ENCODE measurements around the gene PTPRM. TPM values are rescaled to one million over a fixed set of nuclear protein-coding genes. Genes with fewer than 3 reads are reported as not detected.

The PTPRM gene
- total RNA-seq, 1 experiment from 2014 or later: 1.6 TPM

- H3K9me3 ChIP-seq (ENCODE audit: control insufficient read depth, insufficient read depth, low read depth, low read length): no peaks in the 10 kb centered on the region
- in situ Hi-C loops (cut with HindIII; ENCODE audit: low pct_unique_long_range_greater_than_20kb, low sequenced_read_pairs): no loop called here
- no TSS peak for BruUV-seq (replicated peaks)
- no peak overlapping the region for H3K4me3 ChIP-seq (ENCODE audit: low read depth in 2 of 2, low read length in 2 of 2)
- ChIA-PET CTCF (no interaction called here), POLR2A (no interaction called here)
- H3K4me1 ChIP-seq (ENCODE audit: control insufficient read depth, insufficient read depth, low read length): no peaks in the 10 kb centered on the region
- no peak overlapping the region for H3K27ac ChIP-seq (ENCODE audit: low read length)
- TF ChIP-seq REST (IDR thresholded peaks at IDR 0.05; ENCODE audit: insufficient read depth in 1 of 2, low read depth in 2 of 2, low read length in 1 of 2) (no peak), SIN3A (IDR thresholded peaks at IDR 0.05; ENCODE audit: borderline replicate concordance, insufficient read depth, low read depth, low read length) (no peak)
- TF ChIP-seq, protein P1, sequence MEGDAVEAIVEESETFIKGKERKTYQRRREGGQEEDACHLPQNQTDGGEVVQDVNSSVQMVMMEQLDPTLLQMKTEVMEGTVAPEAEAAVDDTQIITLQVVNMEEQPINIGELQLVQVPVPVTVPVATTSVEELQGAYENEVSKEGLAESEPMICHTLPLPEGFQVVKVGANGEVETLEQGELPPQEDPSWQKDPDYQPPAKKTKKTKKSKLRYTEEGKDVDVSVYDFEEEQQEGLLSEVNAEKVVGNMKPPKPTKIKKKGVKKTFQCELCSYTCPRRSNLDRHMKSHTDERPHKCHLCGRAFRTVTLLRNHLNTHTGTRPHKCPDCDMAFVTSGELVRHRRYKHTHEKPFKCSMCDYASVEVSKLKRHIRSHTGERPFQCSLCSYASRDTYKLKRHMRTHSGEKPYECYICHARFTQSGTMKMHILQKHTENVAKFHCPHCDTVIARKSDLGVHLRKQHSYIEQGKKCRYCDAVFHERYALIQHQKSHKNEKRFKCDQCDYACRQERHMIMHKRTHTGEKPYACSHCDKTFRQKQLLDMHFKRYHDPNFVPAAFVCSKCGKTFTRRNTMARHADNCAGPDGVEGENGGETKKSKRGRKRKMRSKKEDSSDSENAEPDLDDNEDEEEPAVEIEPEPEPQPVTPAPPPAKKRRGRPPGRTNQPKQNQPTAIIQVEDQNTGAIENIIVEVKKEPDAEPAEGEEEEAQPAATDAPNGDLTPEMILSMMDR (IDR thresholded peaks at IDR 0.05): no peak
- H3K27me3 ChIP-seq (ENCODE audit: control insufficient read depth, insufficient read depth, low read length): no peaks in the 10 kb centered on the region
- intact Hi-C loops (cut with micrococcal nuclease; ENCODE audit: unreplicated experiment): no loop called here
- ATAC-seq (no peak), DNase-seq (ENCODE audit: low read depth, low spot score) (no peak)
- H3K36me3 ChIP-seq (ENCODE audit: control insufficient read depth, insufficient read depth, low read length): no peaks in the 10 kb centered on the region
Observed at GRCh38 chr18:7805096-7805495, 238.0 kb downstream of the PTPRM start.

GRCh38 chr18:7805880-7806279 is 238.8 kb downstream of the PTPRM start:
- H3K4me3 ChIP-seq (ENCODE audit: low read depth in 2 of 2, low read length in 2 of 2): no peak overlapping the region
- DNase-seq (ENCODE audit: low read depth, low spot score) (no peak), ATAC-seq (no peak)
- BruUV-seq (replicated peaks): no TSS peak
- no peaks in the 10 kb centered on the region for H3K27me3 ChIP-seq (ENCODE audit: control insufficient read depth, insufficient read depth, low read length)
- no peak overlapping the region for H3K27ac ChIP-seq (ENCODE audit: low read length)
- in situ Hi-C loops (cut with HindIII; ENCODE audit: low pct_unique_long_range_greater_than_20kb, low sequenced_read_pairs) (no loop called here), intact Hi-C loops (cut with micrococcal nuclease; ENCODE audit: unreplicated experiment) (no loop called here)
- CTCF ChIA-PET: no interaction called here
- no peaks in the 10 kb centered on the region for H3K4me1 ChIP-seq (ENCODE audit: control insufficient read depth, insufficient read depth, low read length)
- POLR2A ChIA-PET: no interaction called here
- H3K36me3 ChIP-seq (ENCODE audit: control insufficient read depth, insufficient read depth, low read length): no peaks in the 10 kb centered on the region
- H3K9me3 ChIP-seq (ENCODE audit: control insufficient read depth, insufficient read depth, low read depth, low read length): no peaks in the 10 kb centered on the region
- TF ChIP-seq REST (IDR thresholded peaks at IDR 0.05; ENCODE audit: insufficient read depth in 1 of 2, low read depth in 2 of 2, low read length in 1 of 2): no peak
- no peak for TF ChIP-seq TCF7L2 (IDR thresholded peaks at IDR 0.05; ENCODE audit: low read depth, low read length)
- no peak for TF ChIP-seq POLR2AphosphoS5 (IDR thresholded peaks at IDR 0.05; ENCODE audit: low read depth, low read length)
- no peak for TF ChIP-seq SIN3A (IDR thresholded peaks at IDR 0.05; ENCODE audit: borderline replicate concordance, insufficient read depth, low read depth, low read length)
- TF ChIP-seq, protein P1 (IDR thresholded peaks at IDR 0.05): no peak

All from Panc1 (cell line).